ENCODE data around the gene FGF14. TPM values are rescaled to one million over a fixed set of nuclear protein-coding genes. Genes with fewer than 3 reads are reported as not detected.

The FGF14 gene
- total RNA-seq, 1 experiment from 2014 or later, result 0.22 TPM

DNA sequence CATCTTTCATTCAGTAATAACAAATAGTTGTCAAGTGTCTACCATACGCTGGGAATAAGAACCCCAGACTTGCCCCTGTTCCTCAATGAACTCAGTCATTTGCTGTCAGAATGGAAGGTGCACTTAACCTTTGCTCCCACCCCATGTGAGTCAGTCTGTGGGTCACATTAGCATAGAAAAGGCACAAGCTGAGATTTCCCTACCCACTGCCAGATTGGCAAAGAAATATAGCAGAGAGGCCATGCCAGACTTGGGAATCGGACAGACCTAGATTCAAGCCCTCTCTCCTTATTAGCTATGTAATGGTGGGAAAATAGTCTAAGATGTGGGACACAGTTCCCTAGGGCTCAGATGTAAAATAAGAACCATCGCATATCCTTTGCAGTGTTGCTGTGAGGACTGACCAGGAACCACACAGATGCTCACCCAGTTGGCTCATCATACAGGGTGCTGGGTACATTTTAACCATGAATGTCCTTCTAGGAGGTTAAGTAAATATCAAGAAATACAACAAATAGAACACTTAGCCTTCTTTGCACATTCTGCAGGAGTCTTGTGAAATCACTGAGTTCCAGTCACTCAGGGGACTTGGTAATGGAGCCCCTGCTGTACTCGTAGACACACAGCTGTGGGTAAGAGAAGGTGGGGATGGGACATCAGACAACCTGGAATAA, 218.2 kb downstream of the FGF14 start:
- H3K23me2 ChIP-seq (ENCODE audit: insufficient read length, low read depth, low read length, poor library complexity, severe bottlenecking), result no peaks in the 10 kb centered on the region
- Mint-ChIP-seq H3K4me3 (no peak overlapping the region), H3K27ac (no peak overlapping the region), H3K36me3 (ENCODE audit: insufficient read depth in 1 of 3, low read depth in 3 of 3) (no peaks in the 10 kb centered on the region), H3K4me1 (peaks cover 0 to 2% of the 10 kb centered on the region in 2 experiments; a peak in 1 of 4 replicates), H3K27me3 (ENCODE audit: low read depth) (no peaks in the 10 kb centered on the region), H3K9me3 (no peaks in the 10 kb centered on the region)
- no peak overlapping the region for H3K4ac ChIP-seq (ENCODE audit: low read depth, low read length)
- WGBS (ENCODE audit: extremely low coverage, insufficient read length, low lambda C conversion rate), result no CpG with 5 or more reads among the region's 4 CpGs
- no peak for TF ChIP-seq CTCF (conservative IDR thresholded peaks at IDR 0.05)
- no peak overlapping the region for H3K14ac ChIP-seq (ENCODE audit: insufficient read depth, low read length)
- no peak overlapping the region for H2BK5ac ChIP-seq (ENCODE audit: insufficient read length, low read length)
- H3K4me1 ChIP-seq (ENCODE audit: insufficient read depth, low read length), result no peaks in the 10 kb centered on the region
- no peak overlapping the region for H3K56ac ChIP-seq (ENCODE audit: insufficient read length, low read depth, low read length)
- H4K91ac ChIP-seq (ENCODE audit: insufficient read length, low read depth, low read length), result no peak overlapping the region
- no peak overlapping the region for H2AFZ ChIP-seq (ENCODE audit: low read length)
- H3K79me1 ChIP-seq (ENCODE audit: insufficient read depth, low read depth, low read length, poor library complexity, severe bottlenecking), result no peaks in the 10 kb centered on the region
- no peaks in the 10 kb centered on the region for H3K79me2 ChIP-seq (ENCODE audit: insufficient read depth, low read length)
- H4K8ac ChIP-seq (replicated peaks; ENCODE audit: insufficient read length, low read depth, low read length), result no peak overlapping the region
- H3K18ac ChIP-seq (ENCODE audit: insufficient read length, low read depth, low read length), result no peak overlapping the region
- DNase-seq, result no peak
- no peak overlapping the region for H3K23ac ChIP-seq (ENCODE audit: insufficient read length, low read depth, low read length)
- no peak overlapping the region for H3T11ph ChIP-seq (ENCODE audit: low read length)
- H3K9me3 ChIP-seq (ENCODE audit: control insufficient read depth, low read depth, low read length), result no peaks in the 10 kb centered on the region
- H2BK20ac ChIP-seq (ENCODE audit: low read depth, low read length, poor library complexity, severe bottlenecking), result no peak overlapping the region
- H4K20me1 ChIP-seq (ENCODE audit: control insufficient read depth, insufficient read depth, insufficient read length), result no peaks in the 10 kb centered on the region
- no peak overlapping the region for H3K4me2 ChIP-seq (ENCODE audit: insufficient read depth, insufficient read length, low read length)
- no peaks in the 10 kb centered on the region for H3K27me3 ChIP-seq (ENCODE audit: insufficient read depth, low read length)
- H3K9ac ChIP-seq (ENCODE audit: extremely low read depth, insufficient read length, low read length), result no peak overlapping the region
- no peak overlapping the region for H3K27ac ChIP-seq (ENCODE audit: insufficient read length, low read depth, low read length)
- no peak overlapping the region for H2AK5ac ChIP-seq (ENCODE audit: insufficient read length, low read length)
- no peak overlapping the region for H2BK120ac ChIP-seq (ENCODE audit: low read depth, low read length, poor library complexity, severe bottlenecking)
- H2BK12ac ChIP-seq (ENCODE audit: insufficient read length, low read depth, low read length), result no peak overlapping the region
- no peak overlapping the region for H4K5ac ChIP-seq (ENCODE audit: insufficient read length, low read depth, low read length)
- no peak overlapping the region for H2BK15ac ChIP-seq (ENCODE audit: low read depth, low read length)

Measured in H9 (cell line).